DOHH2 (cell line): Measurements from ENCODE around the gene SIKE1.

Experiments
- H3F3A ChIP-seq: fragments of 200-600 bp; sonication (generic), shearing (Covaris generic); 2 replicates; pipeline ENCODE4 v1.6.0; 2016; ENCODE audit warnings: antibody characterized with exemption, mild to moderate bottlenecking; ENCODE audit not compliant: control insufficient read depth, insufficient read depth
- H3K27ac ChIP-seq: fragments of 200-600 bp; sonication (generic); 2 replicates; pipeline ENCODE4 v1.5.1; 2014; ENCODE audit warnings: low read depth, mild to moderate bottlenecking, low read length, moderate library complexity
- H3K27me3 ChIP-seq: fragments of 200-600 bp; sonication (generic); 2 replicates; pipeline ENCODE4 v1.6.1; 2014; ENCODE audit warnings: mild to moderate bottlenecking, low read length, mixed read lengths; ENCODE audit not compliant: control insufficient read depth
- H3K36me3 ChIP-seq: fragments of 200-600 bp; sonication (generic); 2 replicates; pipeline ENCODE4 v1.6.1; 2014; ENCODE audit warnings: mild to moderate bottlenecking, low read length, moderate library complexity, mixed read lengths; ENCODE audit not compliant: control insufficient read depth
- H3K4me1 ChIP-seq: fragments of 200-600 bp; sonication (generic); 2 replicates; pipeline ENCODE4 v1.6.1; 2014; ENCODE audit warnings: mild to moderate bottlenecking, low read length, mixed read lengths; ENCODE audit not compliant: control insufficient read depth
- H3K4me2 ChIP-seq: fragments of 200-600 bp; sonication (generic); 2 replicates; pipeline ENCODE4 v1.6.0; 2014; ENCODE audit warnings: mild to moderate bottlenecking, low read length, moderate library complexity
- H3K4me3 ChIP-seq: fragments of 200-600 bp; sonication (generic); 2 replicates; pipeline ENCODE4 v1.5.1; 2014; ENCODE audit warnings: mild to moderate bottlenecking, low read length, mixed read lengths
- H3K79me2 ChIP-seq: fragments of 200-600 bp; sonication (generic); 2 replicates; pipeline ENCODE4 v1.6.1; 2014; ENCODE audit warnings: mild to moderate bottlenecking, low read length, mixed read lengths; ENCODE audit not compliant: control insufficient read depth
- H3K9me2 ChIP-seq: fragments of 200-600 bp; sonication (generic); replicated peaks from 2 replicates; pipeline ENCODE4 v1.6.1; 2014; ENCODE audit warnings: mild to moderate bottlenecking, low read length, mixed read lengths; ENCODE audit not compliant: control insufficient read depth
- H3K9me3 ChIP-seq: fragments of 200-600 bp; sonication (generic); 2 replicates; pipeline ENCODE4 v1.6.1; 2014; ENCODE audit warnings: antibody characterized with exemption, low read length, mixed read lengths; ENCODE audit not compliant: control insufficient read depth, insufficient read depth
- H4K20me1 ChIP-seq: fragments of 200-600 bp; sonication (generic); 2 replicates; pipeline ENCODE4 v1.6.0; 2014; ENCODE audit warnings: low read depth, mild to moderate bottlenecking, antibody characterized with exemption, low read length, moderate library complexity; ENCODE audit not compliant: control insufficient read depth, insufficient read depth
- CTCF ChIP-seq: fragments of 200-600 bp; sonication (generic); IDR thresholded peaks from one replicate; pipeline ENCODE4 v1.5.1; 2014; ENCODE audit warnings: antibody characterized with exemption, mild to moderate bottlenecking, low read depth, low read length; ENCODE audit not compliant: poor library complexity, severe bottlenecking
- EZH2phosphoT487 ChIP-seq: fragments of 200-600 bp; sonication (generic); IDR thresholded peaks from 2 replicates; pipeline ENCODE4 v1.6.1; 2017; ENCODE audit warnings: borderline replicate concordance, mild to moderate bottlenecking, antibody characterized with exemption, low read length, moderate library complexity, mixed read lengths

SIKE1 gene

GRCh38 chr1:114746450-114747121 lies 33.9 kb downstream of the SIKE1 start:
- Histone ChIP-seq H3K27ac (no peak overlapping the region), H3K79me2 (peaks cover 100% of the 10 kb centered on the region)

GRCh38 chr1:114745291-114745690 lies 35.2 kb downstream of the SIKE1 start:
- H4K20me1 ChIP-seq: peaks cover 14% of the 10 kb centered on the region; the same call in 1 of the 2 replicates

More at GRCh38 chr1:114746450-114747121, 33.9 kb downstream of the SIKE1 start:
- no peaks in the 10 kb centered on the region for H3K27me3 ChIP-seq
- TF ChIP-seq EZH2phosphoT487 (no peak), CTCF (no peak)
- H3K9me3 ChIP-seq: no peaks in the 10 kb centered on the region
- no peaks in the 10 kb centered on the region for H3F3A ChIP-seq
- no peak overlapping the region for H3K4me2 ChIP-seq
- peaks cover 94% of the 10 kb centered on the region for H3K36me3 ChIP-seq
- H3K4me1 ChIP-seq: no peaks in the 10 kb centered on the region
- H3K9me2 ChIP-seq: no peaks in the 10 kb centered on the region
- H3K4me3 ChIP-seq: no peak overlapping the region
- peaks cover 15% of the 10 kb centered on the region; the same call in 1 of the 2 replicates for H4K20me1 ChIP-seq

GRCh38 chr1:114741963-114742746 lies 38.3 kb downstream of the SIKE1 start:
- H3K79me2 ChIP-seq: peaks cover 93% of the 10 kb centered on the region

More at GRCh38 chr1:114745291-114745690, 35.2 kb downstream of the SIKE1 start:
- TF ChIP-seq EZH2phosphoT487: no peak
- no peaks in the 10 kb centered on the region for H3K9me2 ChIP-seq
- no peak overlapping the region for H3K4me2 ChIP-seq
- peaks cover 100% of the 10 kb centered on the region for H3K79me2 ChIP-seq
- H3K36me3 ChIP-seq: peaks cover 96% of the 10 kb centered on the region
- no peaks in the 10 kb centered on the region for H3K27me3 ChIP-seq
- H3F3A ChIP-seq: no peaks in the 10 kb centered on the region
- no peaks in the 10 kb centered on the region for H3K4me1 ChIP-seq
- no peaks in the 10 kb centered on the region for H3K9me3 ChIP-seq
- H3K27ac ChIP-seq: no peak overlapping the region
- no peak overlapping the region for H3K4me3 ChIP-seq

More at GRCh38 chr1:114741963-114742746, 38.3 kb downstream of the SIKE1 start:
- Histone ChIP-seq H3K4me2 (no peak overlapping the region), H3K9me3 (no peaks in the 10 kb centered on the region), H3K36me3 (peaks cover 95% of the 10 kb centered on the region), H3F3A (no peaks in the 10 kb centered on the region), H3K4me3 (no peak overlapping the region), H3K4me1 (no peaks in the 10 kb centered on the region), H3K27me3 (no peaks in the 10 kb centered on the region), H3K27ac (no peak overlapping the region), H4K20me1 (0 out of 2 replicates have a peak, but pooled peaks cover 9% of the 10 kb centered on the region), H3K9me2 (no peaks in the 10 kb centered on the region)
- TF ChIP-seq EZH2phosphoT487 (no peak), CTCF (no peak)
